Skeletal muscle tissue (tissue), 4 donors: ENCODE measurements around the gene DSTN. TPM values are rescaled to one million over a fixed set of nuclear protein-coding genes. Genes with fewer than 3 reads are reported as not detected.
A peak's percentile ranks its signal among the peaks of the same experiment; 100 is the strongest.

ENCODE experiments used
- H3K27ac ChIP-seq: one replicate; pipeline ENCODE4 v1.7.0; 2013; ENCODE audit warnings: mild to moderate bottlenecking, low read depth, low read length, inconsistent platforms
- H3K27me3 ChIP-seq, 3 donors: one replicate each; pipeline ENCODE4 v1.7.0; 2013; ENCODE audit warnings: low read length in 3 of 3; ENCODE audit not compliant: control insufficient read depth in 3 of 3, insufficient read depth in 3 of 3
- H3K36me3 ChIP-seq, 3 donors: one replicate each; pipeline ENCODE4 v1.7.0; 2013; ENCODE audit warnings: low read length in 3 of 3; ENCODE audit not compliant: control insufficient read depth in 3 of 3, insufficient read depth in 3 of 3
- H3K4me1 ChIP-seq, 3 donors: one replicate each; pipeline ENCODE4 v1.7.0; 2013; ENCODE audit warnings: low read length in 3 of 3, mild to moderate bottlenecking in 3 of 3; ENCODE audit not compliant: control insufficient read depth in 3 of 3, insufficient read depth in 3 of 3
- H3K4me3 ChIP-seq, 3 donors: one replicate each; pipeline ENCODE4 v1.7.0; 2013; ENCODE audit warnings: low read length in 3 of 3
- H3K9ac ChIP-seq, 3 donors: one replicate each; pipeline ENCODE4 v1.7.0; 2013; ENCODE audit warnings: low read length in 3 of 3, mild to moderate bottlenecking in 3 of 3, moderate library complexity in 2 of 3, low read depth in 1 of 3
- H3K9me3 ChIP-seq, 3 donors: one replicate each; pipeline ENCODE4 v1.7.0; 2013; ENCODE audit warnings: low read length in 3 of 3; ENCODE audit not compliant: control insufficient read depth in 3 of 3
- total RNA-seq: library from RNA; depleted of rRNA; stranded (reverse); fragments of >200 nt; gene quantifications from one replicate; pipeline ENCODE4 v1.2.3, GENCODE V29; 2014
- donor health status: Osteomylitis.

Gene DSTN
- total RNA-seq, 1 donor from 2014 or later = 104 TPM

- H3K4me1 ChIP-seq = peaks cover 0 to 9% (median 3%) of the 10 kb centered on the region in 3 donors
- H3K27ac ChIP-seq = peak overlapping the region; percentile 33
- H3K4me3 ChIP-seq = no peak overlapping the region
- H3K9ac ChIP-seq = no peak overlapping the region
- H3K9me3 ChIP-seq = no peaks in the 10 kb centered on the region
- no peaks in the 10 kb centered on the region for H3K27me3 ChIP-seq
- H3K36me3 ChIP-seq = peaks cover 47 to 56% (median 52%) of the 10 kb centered on the region in 3 donors
Measured at GRCh38 chr20:17626217-17627007, 56.5 kb downstream of the DSTN start.

- H3K4me3 ChIP-seq = no peak overlapping the region
- H3K27ac ChIP-seq = no peak overlapping the region
- H3K9me3 ChIP-seq = no peaks in the 10 kb centered on the region
- H3K9ac ChIP-seq = no peak overlapping the region
- H3K36me3 ChIP-seq = peaks cover 43 to 58% (median 50%) of the 10 kb centered on the region in 3 donors
- H3K27me3 ChIP-seq = no peaks in the 10 kb centered on the region
- H3K4me1 ChIP-seq = peaks cover 0 to 9% (median 3%) of the 10 kb centered on the region in 3 donors
Measured at GRCh38 chr20:17627101-17627955, 57.5 kb downstream of the DSTN start.

- no peak overlapping the region for H3K27ac ChIP-seq
- H3K9me3 ChIP-seq = no peaks in the 10 kb centered on the region
- H3K36me3 ChIP-seq = peaks cover 44 to 59% (median 52%) of the 10 kb centered on the region in 3 donors
- no peak overlapping the region for H3K4me3 ChIP-seq
- H3K27me3 ChIP-seq = no peaks in the 10 kb centered on the region
- H3K9ac ChIP-seq = no peak overlapping the region
- H3K4me1 ChIP-seq = peaks cover 0 to 9% (median 3%) of the 10 kb centered on the region in 3 donors
Measured at GRCh38 chr20:17628101-17628841, 58.4 kb downstream of the DSTN start.

- Histone ChIP-seq H3K27ac (no peak overlapping the region), H3K4me1 (peaks cover 2 to 9% (median 3%) of the 10 kb centered on the region in 3 donors)
Measured at GRCh38 chr20:17629025-17629424, 59.1 kb downstream of the DSTN start.

GRCh38 chr20:17629678-17630089 is 59.8 kb downstream of the DSTN start:
- Histone ChIP-seq H3K36me3 (peaks cover 42 to 58% (median 52%) of the 10 kb centered on the region in 3 donors), H3K27ac (no peak overlapping the region), H3K9ac (no peak overlapping the region), H3K27me3 (no peaks in the 10 kb centered on the region), H3K4me3 (no peak overlapping the region), H3K9me3 (no peaks in the 10 kb centered on the region), H3K4me1 (peaks cover 7 to 15% (median 9%) of the 10 kb centered on the region in 3 donors)

More at GRCh38 chr20:17629025-17629424, 59.1 kb downstream of the DSTN start:
- Histone ChIP-seq H3K9ac (no peak overlapping the region), H3K4me3 (no peak overlapping the region), H3K9me3 (no peaks in the 10 kb centered on the region), H3K36me3 (peaks cover 44 to 60% (median 53%) of the 10 kb centered on the region in 3 donors), H3K27me3 (no peaks in the 10 kb centered on the region)

- H3K27ac ChIP-seq = no peak overlapping the region
- H3K9ac ChIP-seq = peak overlapping the region in 1 of 3 donors; percentile 16
- no peak overlapping the region for H3K4me3 ChIP-seq
- no peaks in the 10 kb centered on the region for H3K9me3 ChIP-seq
- H3K36me3 ChIP-seq = peaks cover 40 to 57% (median 53%) of the 10 kb centered on the region in 3 donors
- H3K27me3 ChIP-seq = no peaks in the 10 kb centered on the region
- H3K4me1 ChIP-seq = peaks cover 7 to 21% (median 14%) of the 10 kb centered on the region in 3 donors
Measured at GRCh38 chr20:17630151-17630805, 60.4 kb downstream of the DSTN start.

GRCh38 chr20:17630806-17631195 is 60.9 kb downstream of the DSTN start:
- Histone ChIP-seq H3K9ac (no peak overlapping the region), H3K4me3 (no peak overlapping the region), H3K27me3 (no peaks in the 10 kb centered on the region), H3K27ac (no peak overlapping the region), H3K4me1 (peaks cover 8 to 25% (median 19%) of the 10 kb centered on the region in 3 donors), H3K9me3 (no peaks in the 10 kb centered on the region), H3K36me3 (peaks cover 43 to 61% (median 55%) of the 10 kb centered on the region in 3 donors)

- H3K36me3 ChIP-seq = peaks cover 40 to 58% (median 53%) of the 10 kb centered on the region in 3 donors
- H3K27me3 ChIP-seq = no peaks in the 10 kb centered on the region
- no peak overlapping the region for H3K4me3 ChIP-seq
- H3K4me1 ChIP-seq = peaks cover 17 to 34% (median 28%) of the 10 kb centered on the region in 3 donors
- no peak overlapping the region for H3K27ac ChIP-seq
- no peaks in the 10 kb centered on the region for H3K9me3 ChIP-seq
- no peak overlapping the region for H3K9ac ChIP-seq
Measured at GRCh38 chr20:17631576-17632319, 61.9 kb downstream of the DSTN start.
